ENCODE results near the gene CLPTM1. TPM values are rescaled to one million over a fixed set of nuclear protein-coding genes. Genes with fewer than 3 reads are reported as not detected.
A peak's percentile ranks its signal among the peaks of the same experiment; 100 is the strongest.
"Not testable (repeated sequence)": the region's sequence is repeated elsewhere in the genome, so short reads cannot be mapped to it uniquely, and the experiment has no call there.

Gene CLPTM1
- 49.8 TPM for total RNA-seq

- peak; percentile 96 to 98 (median 97) for DNase-seq (ENCODE audit: low read depth in 2 of 3, low spot score in 2 of 3)
Observed at GRCh38 chr19:44954649-44955504, at the start of gene CLPTM1. TSS of gene CLPTM1 (plus strand) at chr19:44955380. CDS start at chr19:44955396, 16 bp downstream.

GRCh38 chr19:44905437-44906160, 49.6 kb upstream of the CLPTM1 start, which contains the start of gene APOE:
TSS of gene APOE (plus strand) at chr19:44905796. CDS start at chr19:44906625, 829 bp downstream.
- DNase-seq (ENCODE audit: low read depth in 2 of 3, low spot score in 2 of 3), result no peak

DNA sequence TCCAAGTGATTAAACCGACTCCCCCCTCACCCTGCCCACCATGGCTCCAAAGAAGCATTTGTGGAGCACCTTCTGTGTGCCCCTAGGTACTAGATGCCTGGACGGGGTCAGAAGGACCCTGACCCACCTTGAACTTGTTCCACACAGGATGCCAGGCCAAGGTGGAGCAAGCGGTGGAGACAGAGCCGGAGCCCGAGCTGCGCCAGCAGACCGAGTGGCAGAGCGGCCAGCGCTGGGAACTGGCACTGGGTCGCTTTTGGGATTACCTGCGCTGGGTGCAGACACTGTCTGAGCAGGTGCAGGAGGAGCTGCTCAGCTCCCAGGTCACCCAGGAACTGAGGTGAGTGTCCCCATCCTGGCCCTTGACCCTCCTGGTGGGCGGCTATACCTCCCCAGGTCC, 47.6 kb upstream of the CLPTM1 start:
- no peak for DNase-seq (ENCODE audit: low read depth in 2 of 3, low spot score in 2 of 3)

DNA sequence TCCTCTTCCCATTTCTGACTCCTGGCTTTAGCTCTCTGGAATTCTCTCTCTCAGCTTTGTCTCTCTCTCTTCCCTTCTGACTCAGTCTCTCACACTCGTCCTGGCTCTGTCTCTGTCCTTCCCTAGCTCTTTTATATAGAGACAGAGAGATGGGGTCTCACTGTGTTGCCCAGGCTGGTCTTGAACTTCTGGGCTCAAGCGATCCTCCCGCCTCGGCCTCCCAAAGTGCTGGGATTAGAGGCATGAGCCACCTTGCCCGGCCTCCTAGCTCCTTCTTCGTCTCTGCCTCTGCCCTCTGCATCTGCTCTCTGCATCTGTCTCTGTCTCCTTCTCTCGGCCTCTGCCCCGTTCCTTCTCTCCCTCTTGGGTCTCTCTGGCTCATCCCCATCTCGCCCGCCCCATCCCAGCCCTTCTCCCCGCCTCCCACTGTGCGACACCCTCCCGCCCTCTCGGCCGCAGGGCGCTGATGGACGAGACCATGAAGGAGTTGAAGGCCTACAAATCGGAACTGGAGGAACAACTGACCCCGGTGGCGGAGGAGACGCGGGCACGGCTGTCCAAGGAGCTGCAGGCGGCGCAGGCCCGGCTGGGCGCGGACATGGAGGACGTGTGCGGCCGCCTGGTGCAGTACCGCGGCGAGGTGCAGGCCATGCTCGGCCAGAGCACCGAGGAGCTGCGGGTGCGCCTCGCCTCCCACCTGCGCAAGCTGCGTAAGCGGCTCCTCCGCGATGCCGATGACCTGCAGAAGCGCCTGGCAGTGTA, 46.9 kb upstream of the CLPTM1 start:
- DNase-seq (ENCODE audit: low read depth in 2 of 3, low spot score in 2 of 3), result no peak

DNA sequence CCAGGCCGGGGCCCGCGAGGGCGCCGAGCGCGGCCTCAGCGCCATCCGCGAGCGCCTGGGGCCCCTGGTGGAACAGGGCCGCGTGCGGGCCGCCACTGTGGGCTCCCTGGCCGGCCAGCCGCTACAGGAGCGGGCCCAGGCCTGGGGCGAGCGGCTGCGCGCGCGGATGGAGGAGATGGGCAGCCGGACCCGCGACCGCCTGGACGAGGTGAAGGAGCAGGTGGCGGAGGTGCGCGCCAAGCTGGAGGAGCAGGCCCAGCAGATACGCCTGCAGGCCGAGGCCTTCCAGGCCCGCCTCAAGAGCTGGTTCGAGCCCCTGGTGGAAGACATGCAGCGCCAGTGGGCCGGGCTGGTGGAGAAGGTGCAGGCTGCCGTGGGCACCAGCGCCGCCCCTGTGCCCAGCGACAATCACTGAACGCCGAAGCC, 46.3 kb upstream of the CLPTM1 start:
- DNase-seq (ENCODE audit: low read depth in 2 of 3, low spot score in 2 of 3), result no peak

DNA sequence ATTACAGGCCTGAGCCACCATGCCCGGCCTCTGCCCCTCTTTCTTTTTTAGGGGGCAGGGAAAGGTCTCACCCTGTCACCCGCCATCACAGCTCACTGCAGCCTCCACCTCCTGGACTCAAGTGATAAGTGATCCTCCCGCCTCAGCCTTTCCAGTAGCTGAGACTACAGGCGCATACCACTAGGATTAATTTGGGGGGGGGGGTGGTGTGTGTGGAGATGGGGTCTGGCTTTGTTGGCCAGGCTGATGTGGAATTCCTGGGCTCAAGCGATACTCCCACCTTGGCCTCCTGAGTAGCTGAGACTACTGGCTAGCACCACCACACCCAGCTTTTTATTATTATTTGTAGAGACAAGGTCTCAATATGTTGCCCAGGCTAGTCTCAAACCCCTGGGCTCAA, 45.4 kb upstream of the CLPTM1 start:
- no peak for DNase-seq (ENCODE audit: low read depth in 2 of 3, low spot score in 2 of 3)

GRCh38 chr19:44911896-44912295, 43.3 kb upstream of the CLPTM1 start:
- DNase-seq (ENCODE audit: low read depth in 2 of 3, low spot score in 2 of 3), result not testable (repeated sequence)

GRCh38 chr19:44912854-44913253, 42.3 kb upstream of the CLPTM1 start:
- DNase-seq (ENCODE audit: low read depth in 2 of 3, low spot score in 2 of 3), result no peak

DNA sequence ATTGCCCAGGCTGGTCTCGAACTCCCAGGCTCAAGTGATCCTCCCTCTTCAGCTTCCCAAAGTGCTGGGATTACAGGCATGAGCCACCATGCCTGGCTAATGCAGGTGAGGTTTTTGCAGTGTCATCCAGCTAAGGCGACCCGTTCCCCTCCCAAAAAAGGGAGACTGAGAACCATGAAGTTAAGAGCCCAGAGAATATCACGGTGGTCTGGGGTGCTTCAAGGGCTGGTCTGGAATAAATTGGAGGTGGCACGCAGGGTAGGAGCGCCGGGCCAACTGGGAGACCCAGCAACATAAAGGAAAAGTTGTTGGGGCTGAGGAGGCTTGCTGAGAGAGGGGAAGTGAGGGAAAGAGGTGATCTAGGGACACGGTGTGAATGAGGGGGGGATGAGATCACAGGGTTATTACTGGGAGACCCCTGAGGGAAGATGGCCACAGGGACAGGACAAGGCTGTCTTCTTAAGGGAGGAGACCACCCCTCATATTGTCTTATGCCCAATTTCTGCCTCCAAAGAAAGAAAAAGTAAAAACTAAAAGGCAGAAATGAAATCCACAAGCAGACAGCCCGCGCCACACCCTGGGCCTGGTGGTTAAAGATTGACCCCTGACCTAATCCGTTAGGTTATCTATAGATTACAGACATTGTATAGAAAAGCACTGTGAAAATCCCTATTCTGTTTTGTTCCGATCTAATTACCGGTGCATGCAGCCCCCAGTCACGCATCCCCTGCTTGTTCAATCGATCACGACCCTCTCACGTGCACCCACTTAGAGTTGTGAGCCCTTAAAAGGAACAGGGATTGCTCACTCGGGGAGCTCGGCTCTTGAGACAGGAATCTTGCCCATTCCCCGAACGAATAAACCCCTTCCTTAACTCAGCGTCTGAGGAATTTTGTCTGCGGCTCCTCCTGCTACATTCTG, 41.4 kb upstream of the CLPTM1 start:
- DNase-seq (ENCODE audit: low read depth in 2 of 3, low spot score in 2 of 3), result not testable (repeated sequence)

DNA sequence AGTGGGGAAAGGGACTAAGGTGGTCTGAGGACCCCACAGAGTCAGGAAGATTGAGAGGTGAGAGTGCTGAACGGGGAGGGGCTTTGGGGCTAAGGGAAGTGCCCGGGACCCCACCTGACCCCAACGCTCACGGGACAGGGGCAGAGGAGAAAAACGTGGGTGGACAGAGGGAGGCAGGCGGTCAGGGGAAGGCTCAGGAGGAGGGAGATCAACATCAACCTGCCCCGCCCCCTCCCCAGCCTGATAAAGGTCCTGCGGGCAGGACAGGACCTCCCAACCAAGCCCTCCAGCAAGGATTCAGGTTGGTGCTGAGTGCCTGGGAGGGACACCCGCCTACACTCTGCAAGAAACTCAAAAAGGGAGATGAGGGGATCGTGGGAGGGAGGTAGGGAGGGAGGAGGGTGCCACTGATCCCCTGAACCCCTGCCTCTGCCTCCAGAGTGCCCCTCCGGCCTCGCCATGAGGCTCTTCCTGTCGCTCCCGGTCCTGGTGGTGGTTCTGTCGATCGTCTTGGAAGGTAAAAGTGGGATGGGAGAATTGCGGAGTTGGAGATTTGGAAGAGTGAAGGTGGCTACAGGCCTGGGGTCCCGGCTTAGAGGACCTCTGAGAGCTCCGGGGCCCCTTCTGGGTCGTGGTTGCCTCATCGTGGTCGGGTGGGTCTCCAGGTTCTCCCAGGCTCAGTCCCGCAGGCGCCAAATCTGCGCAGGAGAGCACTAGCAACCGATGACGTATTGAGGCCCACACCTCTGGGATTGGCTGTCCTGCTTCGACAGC, 40.6 kb upstream of the CLPTM1 start, which contains the start of gene APOC1:
TSS of gene APOC1 (plus strand) at position 176 of the 774 bp plus-strand sequence. CDS start at position 460, 284 bp downstream.
- DNase-seq (ENCODE audit: low read depth in 2 of 3, low spot score in 2 of 3), result peak; percentile 54 to 83 (median 76)

DNA sequence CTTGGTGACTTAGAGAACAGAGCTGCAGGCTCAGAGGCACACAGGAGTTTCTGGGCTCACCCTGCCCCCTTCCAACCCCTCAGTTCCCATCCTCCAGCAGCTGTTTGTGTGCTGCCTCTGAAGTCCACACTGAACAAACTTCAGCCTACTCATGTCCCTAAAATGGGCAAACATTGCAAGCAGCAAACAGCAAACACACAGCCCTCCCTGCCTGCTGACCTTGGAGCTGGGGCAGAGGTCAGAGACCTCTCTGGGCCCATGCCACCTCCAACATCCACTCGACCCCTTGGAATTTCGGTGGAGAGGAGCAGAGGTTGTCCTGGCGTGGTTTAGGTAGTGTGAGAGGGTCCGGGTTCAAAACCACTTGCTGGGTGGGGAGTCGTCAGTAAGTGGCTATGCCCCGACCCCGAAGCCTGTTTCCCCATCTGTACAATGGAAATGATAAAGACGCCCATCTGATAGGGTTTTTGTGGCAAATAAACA, 30.9 kb upstream of the CLPTM1 start:
- DNase-seq (ENCODE audit: low read depth in 2 of 3, low spot score in 2 of 3), result no peak

GRCh38 chr19:44925114-44925891, 29.9 kb upstream of the CLPTM1 start:
- DNase-seq (ENCODE audit: low read depth in 2 of 3, low spot score in 2 of 3), result peak in 2 of 3 donors; percentile 57 to 80

GRCh38 chr19:44926245-44927077, 28.7 kb upstream of the CLPTM1 start:
- not testable (repeated sequence) for DNase-seq (ENCODE audit: low read depth in 2 of 3, low spot score in 2 of 3)

DNA sequence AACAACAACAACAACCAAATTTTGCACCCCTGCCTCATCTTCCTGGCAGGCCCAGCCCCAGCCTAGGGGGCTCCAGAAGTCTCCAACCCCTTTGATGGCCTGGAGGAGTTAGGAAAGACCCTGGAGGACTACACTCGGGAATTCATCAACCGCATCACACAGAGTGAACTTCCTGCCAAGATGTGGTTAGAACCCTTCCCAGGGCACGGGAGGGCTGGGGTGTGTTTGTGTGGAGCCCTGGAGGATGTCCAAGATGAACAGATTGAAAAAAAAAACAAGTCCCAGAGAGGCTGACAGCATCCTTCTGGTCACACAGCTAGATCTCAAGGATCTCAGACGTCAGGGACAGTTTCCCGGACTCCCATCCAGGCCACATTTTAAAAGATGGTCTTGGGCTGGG, 27.4 kb upstream of the CLPTM1 start:
- DNase-seq (ENCODE audit: low read depth in 2 of 3, low spot score in 2 of 3), result no peak

DNA sequence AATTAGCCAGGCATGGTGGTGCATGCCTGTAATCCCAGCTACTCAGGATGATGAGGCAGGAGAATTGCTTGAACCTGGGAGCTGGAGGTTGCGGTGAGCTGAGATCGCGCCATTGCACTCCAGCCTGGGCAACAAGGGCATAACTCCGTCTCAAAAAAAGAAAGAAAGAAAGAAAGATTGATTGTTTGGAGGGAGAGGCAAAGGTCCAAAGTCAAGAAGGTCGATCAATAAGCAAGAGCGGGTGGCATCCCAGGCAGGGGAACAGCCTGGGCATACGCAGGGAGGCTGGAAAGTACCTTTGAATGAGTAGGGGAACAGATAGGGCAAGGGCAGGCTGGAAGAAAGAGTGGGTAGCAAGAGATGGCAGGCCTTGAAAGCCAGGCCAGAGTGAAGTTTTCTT, 25.1 kb upstream of the CLPTM1 start:
- DNase-seq (ENCODE audit: low read depth in 2 of 3, low spot score in 2 of 3), result no peak

GRCh38 chr19:44931541-44931940, 23.6 kb upstream of the CLPTM1 start:
- DNase-seq (ENCODE audit: low read depth in 2 of 3, low spot score in 2 of 3), result no peak

GRCh38 chr19:44939668-44940067, 15.5 kb upstream of the CLPTM1 start:
- DNase-seq (ENCODE audit: low read depth in 2 of 3, low spot score in 2 of 3), result no peak

Measured in hematopoietic multipotent progenitor cell (in vitro differentiated cells).